Adrenal gland (tissue), 12 donors: ENCODE data around the gene ZKSCAN8. TPM values are rescaled to one million over a fixed set of nuclear protein-coding genes. Genes with fewer than 3 reads are reported as not detected.

Source experiments
- DNase-seq, 7 donors: peaks; one replicate each; pipeline ENCODE4 v3.0.0-alpha.2; 2019 to 2020
- H3K27ac ChIP-seq, 5 donors: fragments of 200-600 bp; sonication (generic) in 4 of 5; 1 replicate in 3 of 5; 2 replicates in 2 of 5; pipeline versions ENCODE4 v1.5.1 to v1.8.0; 2016 to 2020; ENCODE audit warnings: mild to moderate bottlenecking in 1 of 5
- H3K27me3 ChIP-seq: fragments of 200-600 bp; 2 replicates; pipeline ENCODE4 v1.8.0; 2021
- H3K36me3 ChIP-seq, 2 donors: fragments of 200-600 bp; replicated peaks in 1 of 2; 1 replicate in 1 of 2; 2 replicates in 1 of 2; pipeline versions ENCODE4 v1.5.1 to v1.8.0; 2018 to 2022
- H3K4me1 ChIP-seq, 2 donors: fragments of 200-600 bp; replicated peaks in 1 of 2; 1 replicate in 1 of 2; 2 replicates in 1 of 2; pipeline versions ENCODE4 v1.5.1 to v1.8.0; 2018 to 2021
- H3K4me3 ChIP-seq, 4 donors: fragments of 200-600 bp; sonication (generic) in 3 of 4; one replicate each; pipeline ENCODE4 v1.5.1; 2016 to 2018
- H3K9me3 ChIP-seq, 3 donors: fragments of 200-600 bp; sonication (generic) in 1 of 3; replicated peaks in 1 of 3; 1 replicate in 2 of 3; 2 replicates in 1 of 3; pipeline versions ENCODE4 v1.5.1 to v1.8.0; 2016 to 2021
- CTCF ChIP-seq, 6 experiments: fragments of 450-650 bp in 4 of 6; fragments of 200-600 bp in 2 of 6; sonication (generic) in 1 of 6; IDR thresholded peaks; 1 replicate in 5 of 6; 2 replicates in 1 of 6; pipeline versions ENCODE4 v1.5.1 to v1.8.0; 2016 to 2021; ENCODE audit warnings: antibody characterized with exemption in 6 of 6, mild to moderate bottlenecking in 2 of 6, moderate library complexity in 1 of 6
- POLR2A ChIP-seq, 2 donors: fragments of 450-650 bp; IDR thresholded peaks; one replicate each; pipeline ENCODE4 v1.6.1; 2017; ENCODE audit warnings: antibody characterized with exemption in 2 of 2, mild to moderate bottlenecking in 2 of 2, moderate library complexity in 1 of 2
- WGBS, 4 donors: extraction: QIAGEN DNeasy Blood & Tissue Kit in 2 of 4; methylation state at CpG; one replicate each; pipeline versions ENCODE4 v1.1.5 to v1.1.7; 2013 to 2017; 5-methylcytosine and 5-hydroxymethylcytosine counted together
- intact Hi-C, 2 donors: fragments of 100-400 bp; cut with DNase I; formaldehyde crosslinking; loops; one replicate each; pipeline versions ENCODE4 v1.14.1 to v1.15.0; 2022 to 2023
- polyA plus RNA-seq, 3 donors: library from polyadenylated mRNA; stranded (reverse); fragments of 200-250 nt in 2 of 3; fragments of 350-450 nt in 1 of 3; fragmentation: Illumina TruSeq in 1 of 3; extraction: RNeasy Lipid Tissue Mini Kit (QIAGEN cat#74804) in 1 of 3; gene quantifications; one replicate each; pipeline ENCODE4 v1.2.3, GENCODE V29; 2013 to 2014
- total RNA-seq, 9 donors: library from RNA; depleted of rRNA in 4 of 9; stranded (reverse); fragments of >200 nt in 4 of 9; fragments of 120-200 nt in 1 of 9; fragmentation: NEBNext Ultra II Directional in 1 of 9; extraction: Animal tissue kit (Norgen Biotek cat#: 25700) in 1 of 9; gene quantifications; one replicate each; pipeline versions ENCODE4 v1.1.0 to v1.2.4, GENCODE V29; 2013 to 2023
- donor health status: healthy with polysubstance abuse.
- donor health status: Bipolar disorder and iron deficiency.
- donor health status: DM: yes; HTN: yes; CAD: no.
- donor health status: DM: no; HTN: no; CAD: no.
- donor health status: DM: no; HTN: no; CAD: no.
- donor health status: DM: yes; HTN: yes; CAD: no.

The ZKSCAN8 gene
- total and polyA plus RNA-seq, 12 donors = 3.5 to 26.1 (median 19.1) TPM

- TF ChIP-seq CTCF (IDR thresholded peaks at IDR 0.05) = no peak
Observed at GRCh38 chr6:28200020-28200419, 58.3 kb downstream of the ZKSCAN8 start.

DNA sequence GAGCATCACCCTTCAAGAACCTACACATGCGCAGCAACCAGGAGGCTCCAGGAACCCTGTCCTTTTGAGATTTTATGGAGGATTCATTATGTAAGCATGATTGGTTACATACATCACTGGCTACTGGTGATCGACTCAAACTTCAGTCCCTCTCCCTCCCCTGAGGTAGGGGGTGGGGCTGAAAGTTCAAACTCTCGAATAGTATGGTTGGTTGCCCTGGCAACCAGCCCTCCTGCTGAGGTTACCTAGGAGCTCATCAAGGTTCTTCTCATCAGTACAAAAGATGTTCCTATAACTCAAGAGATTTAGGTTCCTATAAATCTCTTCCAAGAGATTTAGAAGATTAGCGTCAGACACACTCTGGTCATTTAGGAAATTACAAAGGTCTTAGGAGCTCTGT, 61.5 kb downstream of the ZKSCAN8 start:
- H3K36me3 ChIP-seq = no peaks in the 10 kb centered on the region
- intact Hi-C loops = no loop called here
- no peaks in the 10 kb centered on the region for H3K4me1 ChIP-seq
- no peaks in the 10 kb centered on the region for H3K9me3 ChIP-seq
- H3K27me3 ChIP-seq = peaks cover 51% of the 10 kb centered on the region
- H3K27ac ChIP-seq = no peak overlapping the region
- TF ChIP-seq CTCF (IDR thresholded peaks at IDR 0.05) = no peak
- TF ChIP-seq POLR2A (IDR thresholded peaks at IDR 0.05) = no peak
- 28 to 38% (median 31%) methylated on average over 4 of the region's 4 CpGs for WGBS, 4 donors
- H3K4me3 ChIP-seq = no peak overlapping the region
- no peak for DNase-seq

More at GRCh38 chr6:28200020-28200419, 58.3 kb downstream of the ZKSCAN8 start:
- Histone ChIP-seq H3K36me3 (no peaks in the 10 kb centered on the region), H3K4me3 (no peak overlapping the region), H3K27me3 (peaks cover 34% of the 10 kb centered on the region), H3K9me3 (no peaks in the 10 kb centered on the region), H3K4me1 (no peaks in the 10 kb centered on the region), H3K27ac (no peak overlapping the region)
- intact Hi-C loops = no loop called here
- WGBS, 4 donors = 41 to 57% (median 52%) methylated on average over 1 of the region's 1 CpG
- no peak for DNase-seq

DNA sequence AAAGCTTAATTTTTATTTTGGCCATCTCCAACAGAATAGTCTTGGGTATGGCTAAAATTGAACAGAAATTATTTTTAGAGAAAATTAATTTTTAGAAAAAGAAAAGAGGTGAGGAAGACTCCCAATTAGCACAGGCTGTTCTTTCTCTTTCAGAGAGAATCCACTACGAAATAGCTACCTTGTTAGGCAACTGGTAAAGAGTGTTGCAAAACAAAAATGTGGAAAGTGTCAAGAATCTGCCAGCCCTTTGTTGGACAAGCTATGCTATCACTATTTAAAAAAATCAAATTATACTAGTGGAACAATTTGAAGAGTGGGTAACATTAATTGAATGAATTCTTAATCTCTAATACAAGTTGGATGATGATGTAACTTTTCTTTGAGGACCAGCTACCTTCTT, 64.2 kb downstream of the ZKSCAN8 start:
- WGBS, 4 donors = 48 to 66% (median 60%) methylated on average over 1 of the region's 1 CpG
- no peaks in the 10 kb centered on the region for H3K36me3 ChIP-seq
- H3K4me3 ChIP-seq = no peak overlapping the region
- no peak overlapping the region for H3K27ac ChIP-seq
- H3K27me3 ChIP-seq = peaks cover 62% of the 10 kb centered on the region
- H3K4me1 ChIP-seq = no peaks in the 10 kb centered on the region
- TF ChIP-seq CTCF (IDR thresholded peaks at IDR 0.05) (no peak), POLR2A (IDR thresholded peaks at IDR 0.05) (no peak)
- H3K9me3 ChIP-seq = no peaks in the 10 kb centered on the region
- no peak for DNase-seq
- intact Hi-C loops = no loop called here

GRCh38 chr6:28206527-28206926, 64.8 kb downstream of the ZKSCAN8 start:
- WGBS, 4 donors = 40 to 52% (median 47%) methylated on average over 3 of the region's 3 CpGs
- intact Hi-C loops = no loop called here
- H3K27me3 ChIP-seq = peaks cover 63% of the 10 kb centered on the region
- no peaks in the 10 kb centered on the region for H3K9me3 ChIP-seq
- H3K4me3 ChIP-seq = no peak overlapping the region
- no peaks in the 10 kb centered on the region for H3K36me3 ChIP-seq
- H3K4me1 ChIP-seq = no peaks in the 10 kb centered on the region
- H3K27ac ChIP-seq = no peak overlapping the region
- DNase-seq = no peak
- TF ChIP-seq CTCF (IDR thresholded peaks at IDR 0.05) (no peak), POLR2A (IDR thresholded peaks at IDR 0.05) (no peak)
